Neural progenitor cell (in vitro differentiated cells): ENCODE data around the gene ESRRG.

Experiments
- EZH2 ChIP-seq: fragments of 200-600 bp; sonication (generic); IDR thresholded peaks from 2 replicates; pipeline ENCODE4 v1.6.1; 2017; ENCODE audit warnings: antibody characterized with exemption, mild to moderate bottlenecking, moderate library complexity
- EZH2phosphoT487 ChIP-seq: fragments of 200-600 bp; sonication (generic); IDR thresholded peaks from 2 replicates; pipeline ENCODE4 v1.6.1; 2017; ENCODE audit warnings: antibody characterized with exemption
- TF ChIP-seq, protein P1 (sequence below): fragments of 200-600 bp; sonication (generic); IDR thresholded peaks from 2 replicates; pipeline ENCODE4 v1.5.1; 2017; ENCODE audit warnings: antibody characterized with exemption, mild to moderate bottlenecking

DNA sequence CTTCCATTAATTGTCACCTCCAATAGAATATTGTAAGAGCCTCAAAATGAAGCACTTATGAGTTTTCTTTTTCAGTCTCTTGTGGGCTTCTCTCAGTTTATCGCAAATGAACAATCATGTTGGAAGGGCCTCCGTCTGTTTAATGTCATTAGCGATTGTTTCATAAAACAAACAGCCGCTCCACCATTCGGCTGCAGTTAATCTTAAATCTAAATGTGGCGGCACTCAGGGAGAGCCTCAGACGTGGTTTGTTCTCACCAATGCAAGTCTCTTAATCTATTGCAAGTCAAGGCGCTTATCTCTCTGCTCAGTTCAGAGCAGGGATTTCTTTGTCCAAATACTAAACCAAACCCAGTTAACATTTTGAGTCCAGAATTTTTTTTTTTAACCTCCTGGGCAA lies 34.9 kb upstream of the ESRRG start:
- TF ChIP-seq, protein P1, sequence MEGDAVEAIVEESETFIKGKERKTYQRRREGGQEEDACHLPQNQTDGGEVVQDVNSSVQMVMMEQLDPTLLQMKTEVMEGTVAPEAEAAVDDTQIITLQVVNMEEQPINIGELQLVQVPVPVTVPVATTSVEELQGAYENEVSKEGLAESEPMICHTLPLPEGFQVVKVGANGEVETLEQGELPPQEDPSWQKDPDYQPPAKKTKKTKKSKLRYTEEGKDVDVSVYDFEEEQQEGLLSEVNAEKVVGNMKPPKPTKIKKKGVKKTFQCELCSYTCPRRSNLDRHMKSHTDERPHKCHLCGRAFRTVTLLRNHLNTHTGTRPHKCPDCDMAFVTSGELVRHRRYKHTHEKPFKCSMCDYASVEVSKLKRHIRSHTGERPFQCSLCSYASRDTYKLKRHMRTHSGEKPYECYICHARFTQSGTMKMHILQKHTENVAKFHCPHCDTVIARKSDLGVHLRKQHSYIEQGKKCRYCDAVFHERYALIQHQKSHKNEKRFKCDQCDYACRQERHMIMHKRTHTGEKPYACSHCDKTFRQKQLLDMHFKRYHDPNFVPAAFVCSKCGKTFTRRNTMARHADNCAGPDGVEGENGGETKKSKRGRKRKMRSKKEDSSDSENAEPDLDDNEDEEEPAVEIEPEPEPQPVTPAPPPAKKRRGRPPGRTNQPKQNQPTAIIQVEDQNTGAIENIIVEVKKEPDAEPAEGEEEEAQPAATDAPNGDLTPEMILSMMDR: no peak
- TF ChIP-seq EZH2: no peak
- TF ChIP-seq EZH2phosphoT487: no peak
